Measurements from ENCODE around the gene SLC50A1.
"Not testable (repeated sequence)": the region's sequence is repeated elsewhere in the genome, so short reads cannot be mapped to it uniquely, and the experiment has no call there.

The SLC50A1 gene

DNA sequence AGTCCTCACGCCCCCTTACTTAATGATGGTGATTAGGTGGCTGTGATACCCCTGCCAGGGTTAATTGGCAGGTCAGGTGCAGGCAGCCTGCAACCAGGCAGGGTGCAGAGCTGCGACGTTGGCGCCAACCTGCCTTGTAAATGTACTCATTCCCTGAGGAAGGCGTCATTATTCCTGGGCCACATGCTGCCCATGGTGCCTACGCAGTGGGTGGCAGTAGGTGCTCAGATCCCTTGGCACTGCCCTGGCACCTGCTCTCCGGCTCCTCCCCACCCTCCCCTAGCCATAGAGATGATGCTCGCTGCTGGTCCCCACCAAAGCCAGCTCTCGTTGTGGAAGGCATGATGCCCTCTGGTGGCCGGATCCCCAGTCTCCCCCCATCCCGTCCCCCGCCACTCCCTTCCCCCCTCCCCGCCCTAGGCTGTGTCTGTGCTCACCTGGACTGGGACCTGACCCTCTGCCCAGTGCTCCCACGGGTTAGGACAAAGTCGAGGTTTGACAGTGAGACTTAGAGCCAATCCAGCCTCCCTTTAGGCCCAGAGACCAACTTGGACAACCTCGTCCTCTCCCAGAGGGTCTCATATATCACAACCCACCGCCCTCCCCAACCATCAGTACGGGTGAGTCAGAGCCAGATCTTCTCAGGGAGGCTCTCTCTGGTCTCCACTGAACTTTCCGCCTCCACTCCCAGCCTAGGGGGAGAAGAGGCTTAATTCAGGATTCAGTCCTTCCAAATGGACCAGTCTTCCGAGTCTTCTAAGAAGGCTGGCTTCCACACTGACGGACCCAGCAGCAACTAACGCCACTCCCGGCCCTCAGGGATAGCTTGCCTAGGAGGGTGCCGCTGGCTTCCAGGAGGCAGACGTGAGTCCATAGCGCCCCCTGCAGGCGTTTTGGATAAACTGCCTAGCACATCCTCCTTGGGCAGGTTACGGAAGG is 31.8 kb downstream of the SLC50A1 start:
- H3K9ac ChIP-seq (ENCODE audit: low read depth, low read length): no peak overlapping the region
- H3K9me3 ChIP-seq (replicated peaks; ENCODE audit: low read length): no peaks in the 10 kb centered on the region
- no peak overlapping the region for H3K4me3 ChIP-seq (ENCODE audit: low read length)
- H3K36me3 ChIP-seq (ENCODE audit: insufficient read depth, low read length): peaks cover 19% of the 10 kb centered on the region
- peak overlapping the region; percentile 35 for H3K4me2 ChIP-seq (ENCODE audit: low read length)
- peaks cover 12% of the 10 kb centered on the region for H3K27me3 ChIP-seq (ENCODE audit: control insufficient read depth, insufficient read depth, low read length)
- peaks cover 12% of the 10 kb centered on the region for H3K4me1 ChIP-seq (ENCODE audit: control insufficient read depth, insufficient read depth, low read length)

DNA sequence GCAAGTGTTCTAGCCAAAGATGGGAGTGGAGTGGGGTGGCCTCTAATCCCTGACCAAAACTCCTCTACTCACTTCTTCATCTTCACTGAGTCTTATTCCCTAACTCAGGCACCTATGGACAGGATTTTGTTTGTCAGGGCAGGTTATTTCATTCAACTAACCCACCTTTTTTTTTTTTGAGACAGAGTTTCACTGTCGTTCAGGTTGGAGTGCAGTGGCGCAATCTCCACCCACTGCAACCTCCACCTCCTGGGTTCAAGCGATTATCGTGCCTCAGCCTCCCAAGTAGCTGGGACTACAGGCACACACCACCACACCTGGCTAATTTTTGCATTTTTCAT is 32.4 kb downstream of the SLC50A1 start:
- not testable (repeated sequence) for H3K9me3 ChIP-seq (replicated peaks; ENCODE audit: low read length); H3K9ac ChIP-seq (ENCODE audit: low read depth, low read length); H3K4me2 ChIP-seq (ENCODE audit: low read length); H3K4me3 ChIP-seq (ENCODE audit: low read length)
- Histone ChIP-seq H3K27me3 (ENCODE audit: control insufficient read depth, insufficient read depth, low read length) (peaks cover 12% of the 10 kb centered on the region), H3K4me1 (ENCODE audit: control insufficient read depth, insufficient read depth, low read length) (peaks cover 12% of the 10 kb centered on the region), H3K36me3 (ENCODE audit: insufficient read depth, low read length) (peaks cover 19% of the 10 kb centered on the region)

DNA sequence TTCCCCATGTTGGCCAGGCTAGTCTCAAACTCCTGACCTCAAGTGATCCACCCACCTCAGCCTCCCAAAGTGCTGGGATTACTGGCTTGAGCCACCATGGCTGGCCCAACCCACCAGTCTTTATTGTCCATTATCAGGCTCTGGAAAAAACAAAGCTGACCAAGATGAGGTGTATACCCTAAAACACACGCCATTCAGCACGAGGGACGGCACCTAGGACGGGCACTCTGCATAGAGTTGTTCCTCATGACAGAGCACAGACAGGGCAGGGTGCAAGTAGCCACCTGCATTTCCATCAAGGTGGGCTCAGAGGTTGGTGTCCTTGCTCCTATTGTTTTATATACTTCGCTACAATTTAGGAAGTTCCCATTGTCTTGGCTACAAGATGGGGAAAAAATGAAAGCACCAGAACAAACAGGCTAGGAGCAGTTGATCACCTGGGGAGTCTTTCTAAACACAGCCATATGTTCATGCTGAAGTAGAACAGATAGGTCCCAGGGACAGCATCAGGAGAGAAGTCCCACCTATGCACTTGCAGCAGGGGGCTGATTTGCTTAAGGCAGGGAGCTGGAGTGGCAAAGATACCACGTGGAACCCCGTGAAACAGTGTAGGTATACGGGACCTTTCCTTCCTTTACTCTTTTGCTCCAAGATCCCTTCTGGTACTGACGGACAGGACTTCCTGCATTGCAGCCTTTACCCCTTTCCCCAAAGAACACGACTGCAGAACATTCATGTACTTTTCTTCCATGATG is 33.0 kb downstream of the SLC50A1 start:
- Histone ChIP-seq H3K4me3 (ENCODE audit: low read length) (no peak overlapping the region), H3K36me3 (ENCODE audit: insufficient read depth, low read length) (peaks cover 19% of the 10 kb centered on the region), H3K4me1 (ENCODE audit: control insufficient read depth, insufficient read depth, low read length) (peaks cover 17% of the 10 kb centered on the region), H3K27me3 (ENCODE audit: control insufficient read depth, insufficient read depth, low read length) (peaks cover 12% of the 10 kb centered on the region), H3K9me3 (replicated peaks; ENCODE audit: low read length) (no peaks in the 10 kb centered on the region), H3K9ac (ENCODE audit: low read depth, low read length) (no peak overlapping the region), H3K4me2 (ENCODE audit: low read length) (no peak overlapping the region)

DNA sequence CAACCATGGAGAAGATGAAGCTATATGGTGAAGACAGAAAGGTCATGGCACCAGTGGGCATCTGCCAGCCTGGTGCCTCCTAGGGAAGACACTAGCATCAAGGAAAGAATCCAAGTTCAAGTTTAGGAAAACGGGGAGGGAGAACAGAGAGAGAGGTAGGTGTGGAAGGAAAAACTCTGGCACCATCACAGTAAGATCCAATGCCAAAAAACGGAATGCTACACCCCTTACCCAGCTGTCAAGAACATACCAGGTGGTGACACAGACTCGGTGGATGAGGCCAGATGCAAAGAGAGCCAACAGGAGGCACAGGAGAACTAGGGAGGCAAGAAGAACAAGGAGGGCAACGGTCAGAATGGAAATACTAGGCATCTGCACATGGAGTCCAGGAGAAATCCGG is 33.9 kb downstream of the SLC50A1 start:
- H3K4me1 ChIP-seq (ENCODE audit: control insufficient read depth, insufficient read depth, low read length): peaks cover 23% of the 10 kb centered on the region
- H3K27me3 ChIP-seq (ENCODE audit: control insufficient read depth, insufficient read depth, low read length): peaks cover 12% of the 10 kb centered on the region
- H3K9me3 ChIP-seq (replicated peaks; ENCODE audit: low read length): no peaks in the 10 kb centered on the region
- no peak overlapping the region for H3K9ac ChIP-seq (ENCODE audit: low read depth, low read length)
- H3K4me3 ChIP-seq (ENCODE audit: low read length): no peak overlapping the region
- H3K4me2 ChIP-seq (ENCODE audit: low read length): no peak overlapping the region
- peaks cover 19% of the 10 kb centered on the region for H3K36me3 ChIP-seq (ENCODE audit: insufficient read depth, low read length)

DNA sequence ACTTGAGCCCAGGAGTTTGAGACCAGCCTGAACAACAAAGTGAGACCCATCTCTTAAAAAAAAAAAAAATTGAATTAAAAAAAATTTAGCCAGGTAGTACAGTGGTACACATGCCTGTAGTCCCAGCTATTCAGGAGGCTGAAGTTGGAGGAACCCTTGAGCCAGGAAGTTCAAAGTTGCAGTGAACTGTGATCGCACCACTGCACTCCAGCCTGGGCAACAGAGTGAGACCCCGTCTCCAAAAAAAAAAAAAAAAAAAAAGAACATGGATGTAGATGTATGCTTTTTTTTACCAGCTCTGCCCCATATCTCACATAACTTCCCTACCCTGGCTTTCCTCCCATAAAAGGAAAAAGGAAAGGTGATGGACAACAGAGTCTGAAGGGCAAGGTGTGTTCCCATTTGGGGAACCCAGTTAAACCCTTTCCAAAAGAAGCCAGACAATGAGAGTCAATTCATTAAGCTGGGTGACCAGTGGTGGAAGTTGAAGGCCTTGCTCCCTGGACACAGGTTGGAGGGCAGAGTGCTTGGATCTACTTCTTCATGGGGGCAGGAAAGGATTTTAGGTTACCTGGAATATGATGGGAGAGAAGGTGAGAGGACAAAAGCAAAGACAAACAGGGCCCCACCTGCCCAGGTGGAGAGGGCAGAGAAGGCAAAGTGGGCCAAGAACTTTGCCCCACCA is 34.6 kb downstream of the SLC50A1 start:
- Histone ChIP-seq H3K9me3 (replicated peaks; ENCODE audit: low read length) (no peaks in the 10 kb centered on the region), H3K4me2 (ENCODE audit: low read length) (no peak overlapping the region), H3K36me3 (ENCODE audit: insufficient read depth, low read length) (peaks cover 19% of the 10 kb centered on the region), H3K4me3 (ENCODE audit: low read length) (no peak overlapping the region), H3K9ac (ENCODE audit: low read depth, low read length) (no peak overlapping the region), H3K4me1 (ENCODE audit: control insufficient read depth, insufficient read depth, low read length) (peaks cover 27% of the 10 kb centered on the region), H3K27me3 (ENCODE audit: control insufficient read depth, insufficient read depth, low read length) (peaks cover 12% of the 10 kb centered on the region)

DNA sequence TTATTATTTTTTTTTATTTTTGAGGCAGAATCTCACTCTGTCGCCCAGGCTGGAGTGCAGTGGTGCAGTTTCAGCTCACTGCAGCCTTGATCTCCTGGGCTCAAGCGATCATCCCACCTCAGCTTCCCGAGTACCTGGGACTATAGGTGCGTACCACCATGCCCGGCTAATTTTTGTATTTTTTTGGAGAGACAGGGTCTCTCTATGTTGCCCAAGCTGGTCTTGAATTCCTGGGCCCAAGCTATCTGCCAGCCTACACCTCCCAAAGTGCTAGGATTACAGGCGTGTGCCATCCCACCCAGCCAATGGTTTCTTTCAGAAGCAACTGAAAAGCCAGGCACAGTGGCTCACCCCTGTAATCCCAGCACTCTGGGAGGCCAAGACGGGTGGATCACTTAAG is 35.2 kb downstream of the SLC50A1 start:
- no peak overlapping the region for H3K9ac ChIP-seq (ENCODE audit: low read depth, low read length)
- H3K4me3 ChIP-seq (ENCODE audit: low read length): no peak overlapping the region
- peaks cover 19% of the 10 kb centered on the region for H3K36me3 ChIP-seq (ENCODE audit: insufficient read depth, low read length)
- peaks cover 27% of the 10 kb centered on the region for H3K4me1 ChIP-seq (ENCODE audit: control insufficient read depth, insufficient read depth, low read length)
- peaks cover 9% of the 10 kb centered on the region for H3K27me3 ChIP-seq (ENCODE audit: control insufficient read depth, insufficient read depth, low read length)
- H3K4me2 ChIP-seq (ENCODE audit: low read length): no peak overlapping the region
- no peaks in the 10 kb centered on the region for H3K9me3 ChIP-seq (replicated peaks; ENCODE audit: low read length)

DNA sequence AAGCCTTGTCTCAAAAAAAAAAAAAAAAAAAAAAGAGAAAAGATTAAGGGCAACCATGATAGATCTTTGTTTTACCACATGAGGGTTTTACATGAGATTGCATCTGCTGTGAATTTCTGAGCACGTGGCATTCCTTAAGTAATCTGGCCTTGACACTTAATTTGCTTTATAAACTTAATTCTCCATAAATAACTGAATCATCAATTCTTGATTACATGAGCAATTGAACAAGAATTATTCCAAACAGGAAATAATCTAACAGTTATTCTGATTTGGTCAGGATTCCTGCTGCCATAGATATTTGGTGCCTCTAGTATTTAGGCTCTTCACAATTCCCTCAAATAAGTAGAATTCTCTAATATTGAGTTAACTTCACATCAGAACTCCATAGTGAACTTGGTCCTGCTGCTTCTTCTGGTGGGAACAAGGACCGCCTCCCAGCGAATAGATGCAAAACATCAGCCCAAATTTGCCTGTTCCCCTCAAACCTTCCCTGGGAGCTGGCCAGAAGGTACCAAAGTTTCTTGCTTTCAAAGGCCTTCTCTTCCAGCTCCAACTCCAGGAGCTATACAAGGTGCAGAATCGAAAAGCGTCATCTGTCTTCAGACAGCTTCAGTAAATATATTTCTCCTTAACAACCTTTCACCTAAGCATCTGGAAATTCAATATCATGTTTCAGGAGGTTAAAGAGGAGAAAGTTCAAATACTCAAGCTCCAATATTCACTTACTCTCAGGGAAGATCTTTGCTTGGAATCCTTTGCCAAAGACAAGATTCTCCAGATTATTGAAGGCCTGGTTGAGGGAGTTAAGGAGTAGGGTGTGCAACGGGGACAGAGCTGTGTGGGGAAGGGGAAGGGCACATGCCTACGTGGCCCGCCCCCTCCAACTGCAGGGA is 36.4 kb downstream of the SLC50A1 start:
- H3K4me2 ChIP-seq (ENCODE audit: low read length): peak overlapping the region; percentile 81
- peak overlapping the region; percentile 87 for H3K4me3 ChIP-seq (ENCODE audit: low read length)
- peak overlapping the region; percentile 97 for H3K9ac ChIP-seq (ENCODE audit: low read depth, low read length)
- peaks cover 1% of the 10 kb centered on the region for H3K27me3 ChIP-seq (ENCODE audit: control insufficient read depth, insufficient read depth, low read length)
- H3K36me3 ChIP-seq (ENCODE audit: insufficient read depth, low read length): peaks cover 19% of the 10 kb centered on the region
- H3K9me3 ChIP-seq (replicated peaks; ENCODE audit: low read length): no peaks in the 10 kb centered on the region
- peaks cover 27% of the 10 kb centered on the region for H3K4me1 ChIP-seq (ENCODE audit: control insufficient read depth, insufficient read depth, low read length)

DNA sequence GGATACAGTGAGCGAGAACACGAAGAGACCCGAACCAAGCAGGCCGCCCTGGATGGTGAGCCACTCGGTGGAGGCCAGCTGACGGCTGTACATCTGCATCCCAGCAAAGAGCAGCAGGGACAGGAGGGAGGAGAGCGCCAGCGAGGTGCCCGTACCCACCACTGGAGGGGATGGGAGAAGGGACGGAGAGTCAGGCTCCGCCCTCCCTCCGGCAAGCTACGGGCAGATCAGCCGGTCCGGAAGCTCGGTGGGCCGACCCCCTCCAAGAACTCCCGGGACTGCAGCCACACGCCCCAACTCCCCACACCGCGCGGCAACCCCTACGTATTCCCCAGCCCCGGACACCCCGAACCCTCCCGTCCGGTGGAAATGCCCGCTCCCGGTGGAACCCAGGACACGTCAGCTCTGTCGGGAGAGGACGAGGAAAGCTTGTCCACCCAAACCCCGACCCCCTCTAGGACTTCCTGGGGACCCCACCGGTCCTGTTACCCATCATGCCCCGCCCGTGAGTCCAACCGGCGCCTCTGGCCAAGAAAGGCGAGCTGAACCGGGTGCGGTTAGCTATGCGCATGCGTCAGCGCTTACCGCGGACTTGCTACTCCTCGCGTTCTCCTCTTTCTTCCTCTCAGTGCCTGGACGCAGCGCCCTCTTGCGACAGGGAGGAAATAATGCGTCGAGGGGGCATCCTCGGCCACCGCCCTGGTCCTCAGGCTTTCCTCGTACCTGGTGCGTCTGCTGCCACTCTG is 37.3 kb downstream of the SLC50A1 start, which contains the start of gene KRTCAP2:
KRTCAP2 (minus strand) TSS at position 573 of the 746 bp plus-strand sequence; CDS start at position 493, 80 bp downstream.
- Histone ChIP-seq H3K36me3 (ENCODE audit: insufficient read depth, low read length) (peaks cover 19% of the 10 kb centered on the region), H3K4me2 (ENCODE audit: low read length) (peak within 1 kb of the TSS; percentile 81), H3K27me3 (ENCODE audit: control insufficient read depth, insufficient read depth, low read length) (no peaks in the 10 kb centered on the region), H3K4me1 (ENCODE audit: control insufficient read depth, insufficient read depth, low read length) (peaks cover 23% of the 10 kb centered on the region), H3K9ac (ENCODE audit: low read depth, low read length) (peak within 1 kb of the TSS; percentile 97), H3K9me3 (replicated peaks; ENCODE audit: low read length) (no peaks in the 10 kb centered on the region), H3K4me3 (ENCODE audit: low read length) (peak within 1 kb of the TSS; percentile 87)

DNA sequence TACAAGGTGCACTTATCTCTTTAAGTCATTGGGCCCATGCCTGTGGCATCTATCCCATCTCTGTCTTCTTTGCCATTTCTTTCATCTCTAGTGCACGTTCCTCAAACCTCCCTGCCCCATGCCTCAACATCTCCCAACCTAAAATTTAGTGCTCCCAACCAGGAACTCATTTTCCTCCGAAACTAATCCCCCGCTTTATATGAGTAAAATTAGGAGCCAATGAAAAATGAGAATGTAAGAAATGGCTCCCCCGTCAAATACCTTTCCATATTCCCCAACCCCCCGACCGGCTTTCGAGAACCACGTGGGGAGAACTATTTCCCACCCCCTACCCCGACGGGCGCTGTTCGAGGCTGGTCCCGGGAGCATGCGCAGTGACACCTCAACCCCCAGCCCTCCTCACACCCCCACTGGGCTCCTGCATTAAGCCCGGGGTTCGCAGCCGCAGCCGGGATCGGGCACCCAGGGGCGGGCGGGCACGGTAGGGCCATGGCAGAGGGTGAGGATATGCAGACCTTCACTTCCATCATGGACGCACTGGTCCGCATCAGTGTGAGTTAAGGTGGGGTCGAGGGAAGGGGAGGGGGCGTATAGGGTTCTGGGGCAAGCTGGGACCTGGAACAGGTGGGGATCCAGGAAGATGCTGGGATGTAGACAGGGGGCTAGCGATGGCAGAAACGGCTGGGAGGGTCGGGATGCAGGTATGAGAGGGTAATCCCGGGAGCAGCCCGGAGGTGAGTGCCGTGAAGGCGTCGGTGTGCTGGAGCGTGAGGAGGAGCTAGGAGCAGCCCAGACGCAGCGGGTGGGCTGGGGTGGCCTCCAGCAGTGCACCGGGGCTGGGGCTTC is 38.0 kb downstream of the SLC50A1 start, which contains the start of gene TRIM46:
TRIM46 (plus strand) TSS at position 372 of the 846 bp plus-strand sequence; CDS start at position 490, 118 bp downstream.
- Histone ChIP-seq H3K36me3 (ENCODE audit: insufficient read depth, low read length) (peaks cover 16% of the 10 kb centered on the region), H3K4me1 (ENCODE audit: control insufficient read depth, insufficient read depth, low read length) (peaks cover 23% of the 10 kb centered on the region)

More for the DNA sequence above, 38.0 kb downstream of the SLC50A1 start, which contains the start of gene TRIM46:
- peak within 1 kb of the TSS; percentile 81 for H3K4me2 ChIP-seq (ENCODE audit: low read length)
- no peaks in the 10 kb centered on the region for H3K27me3 ChIP-seq (ENCODE audit: control insufficient read depth, insufficient read depth, low read length)
- H3K9ac ChIP-seq (ENCODE audit: low read depth, low read length): peak within 1 kb of the TSS; percentile 97
- no peaks in the 10 kb centered on the region for H3K9me3 ChIP-seq (replicated peaks; ENCODE audit: low read length)
- H3K4me3 ChIP-seq (ENCODE audit: low read length): peak within 1 kb of the TSS; percentile 87

All from skeletal muscle satellite cell (primary cell).